ENCODE data around the gene ZNF75A. TPM values are rescaled to one million over a fixed set of nuclear protein-coding genes. Genes with fewer than 3 reads are reported as not detected.

The ZNF75A gene
- total and polyA plus RNA-seq, 9 of the 15 experiments (the other 6 are each of a cell fraction or from before 2014, with no cell fraction given): 7.2 to 24.5 (median 17.1) TPM

DNA sequence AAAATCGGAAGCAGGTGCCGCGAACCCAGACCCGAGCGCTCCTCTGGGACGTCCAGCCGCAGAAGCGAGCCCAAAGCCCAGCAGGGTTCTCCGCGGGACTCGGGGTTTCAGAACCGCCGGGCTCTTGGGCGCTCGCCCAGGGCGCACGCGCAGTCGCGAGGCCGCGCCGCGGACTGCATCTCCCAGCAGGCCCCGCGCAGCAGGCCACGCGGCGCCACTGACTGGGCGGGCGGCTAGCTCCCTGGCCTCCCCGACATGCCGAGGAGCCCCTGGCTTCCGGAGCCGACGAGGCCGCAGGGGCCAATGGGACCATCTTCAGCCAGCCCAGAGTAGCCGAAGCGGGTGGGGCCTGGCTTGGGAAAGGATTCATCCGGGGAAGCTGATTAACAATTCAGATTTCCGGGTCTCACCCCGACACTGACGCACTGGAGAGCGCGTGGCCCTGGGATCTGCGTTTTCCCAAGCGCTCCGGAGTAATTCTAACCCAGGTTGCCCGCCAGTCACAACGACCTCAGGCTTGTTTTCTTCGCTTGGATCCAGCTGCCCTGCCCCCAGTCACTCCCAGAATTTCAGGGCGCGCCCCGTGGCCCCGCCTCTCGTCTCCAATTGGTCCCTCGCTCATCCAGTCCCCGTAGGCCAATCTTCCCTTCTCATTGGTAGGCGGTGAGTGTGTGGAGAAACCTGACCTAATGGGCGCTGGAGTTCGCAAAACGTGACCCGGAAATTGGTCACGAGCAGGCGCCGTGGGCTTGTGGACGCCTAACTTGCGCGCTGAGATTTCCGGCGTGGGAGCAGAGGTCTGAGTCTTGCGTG is 22.4 kb upstream of the ZNF75A start, which contains the start of gene ZNF263 (continued):
- no peak for TF ChIP-seq CTCF (IDR thresholded peaks at IDR 0.05 in 2 of 3, conservative IDR thresholded peaks at IDR 0.05 in 1 of 3; ENCODE audit: insufficient read depth in 2 of 3, low read depth in 1 of 3, low read length in 3 of 3)
- TF ChIP-seq, protein P1, sequence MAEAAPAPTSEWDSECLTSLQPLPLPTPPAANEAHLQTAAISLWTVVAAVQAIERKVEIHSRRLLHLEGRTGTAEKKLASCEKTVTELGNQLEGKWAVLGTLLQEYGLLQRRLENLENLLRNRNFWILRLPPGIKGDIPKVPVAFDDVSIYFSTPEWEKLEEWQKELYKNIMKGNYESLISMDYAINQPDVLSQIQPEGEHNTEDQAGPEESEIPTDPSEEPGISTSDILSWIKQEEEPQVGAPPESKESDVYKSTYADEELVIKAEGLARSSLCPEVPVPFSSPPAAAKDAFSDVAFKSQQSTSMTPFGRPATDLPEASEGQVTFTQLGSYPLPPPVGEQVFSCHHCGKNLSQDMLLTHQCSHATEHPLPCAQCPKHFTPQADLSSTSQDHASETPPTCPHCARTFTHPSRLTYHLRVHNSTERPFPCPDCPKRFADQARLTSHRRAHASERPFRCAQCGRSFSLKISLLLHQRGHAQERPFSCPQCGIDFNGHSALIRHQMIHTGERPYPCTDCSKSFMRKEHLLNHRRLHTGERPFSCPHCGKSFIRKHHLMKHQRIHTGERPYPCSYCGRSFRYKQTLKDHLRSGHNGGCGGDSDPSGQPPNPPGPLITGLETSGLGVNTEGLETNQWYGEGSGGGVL (CRISPR knock-in tag; IDR thresholded peaks at IDR 0.05): no peak
- no peak for TF ChIP-seq PTBP1 (IDR thresholded peaks at IDR 0.05; ENCODE audit: low read depth, low read length)
- no peak for TF ChIP-seq PYGO2 (tag; IDR thresholded peaks at IDR 0.05)
- peak; percentile 32; the same call in 1 of the 2 replicates for TF ChIP-seq NCOA1 (IDR thresholded peaks at IDR 0.05; ENCODE audit: low read depth)
- no peak for TF ChIP-seq HBP1 (CRISPR knock-in tag; IDR thresholded peaks at IDR 0.05)
- no peak for TF ChIP-seq FOXA3 (CRISPR knock-in tag; conservative IDR thresholded peaks at IDR 0.05 in 1 of 2, IDR thresholded peaks at IDR 0.05 in 1 of 2)
- TF ChIP-seq MECOM (CRISPR knock-in tag; IDR thresholded peaks at IDR 0.05): no peak
- no peak for TF ChIP-seq SREBF1 (IDR thresholded peaks at IDR 0.05; ENCODE audit: borderline replicate concordance, low read depth, low read length)
- no peak for TF ChIP-seq HDAC8 (tag; IDR thresholded peaks at IDR 0.05)
- peak in 1 of 2 experiments; percentile 78 for TF ChIP-seq AFF1 (IDR thresholded peaks at IDR 0.05; ENCODE audit: low read depth in 1 of 2, partially characterized antibody in 2 of 2)
- TF ChIP-seq KLF13 (tag; IDR thresholded peaks at IDR 0.05; ENCODE audit: borderline replicate concordance, low read depth): no peak
- TF ChIP-seq NR0B1 (IDR thresholded peaks at IDR 0.05; ENCODE audit: partially characterized antibody): no peak
- peak; percentile 60; the same call in 1 of the 2 replicates for TF ChIP-seq MTA3 (IDR thresholded peaks at IDR 0.05; ENCODE audit: borderline replicate concordance)
